Trophoblast cell (in vitro differentiated cells and primary cell): ENCODE measurements around the gene LENG9.

Experiments used
- DNase-seq, 2 donors: peaks; one replicate each; pipeline ENCODE4 v3.0.0-alpha.2; 2016
- H2AFZ ChIP-seq: 2 replicates; pipeline ENCODE4 v1.6.1; 2013; ENCODE audit warnings: low read length, moderate library complexity, mild to moderate bottlenecking; ENCODE audit not compliant: insufficient read depth, poor library complexity
- H2AK5ac ChIP-seq: 2 replicates; pipeline ENCODE4 v1.6.1; 2013; ENCODE audit warnings: mild to moderate bottlenecking, low read length
- H2BK120ac ChIP-seq: 2 replicates; pipeline ENCODE4 v1.6.1; 2013; ENCODE audit warnings: low read length, mild to moderate bottlenecking, moderate library complexity; ENCODE audit not compliant: insufficient read depth, poor library complexity
- H2BK12ac ChIP-seq: 2 replicates; pipeline ENCODE4 v1.6.1; 2013; ENCODE audit warnings: mild to moderate bottlenecking, low read length, moderate library complexity
- H2BK5ac ChIP-seq: 2 replicates; pipeline ENCODE4 v1.6.1; 2013; ENCODE audit warnings: low read length, low read depth, moderate library complexity, mild to moderate bottlenecking; ENCODE audit not compliant: poor library complexity
- H3K14ac ChIP-seq: 2 replicates; pipeline ENCODE4 v1.6.1; 2013; ENCODE audit warnings: mild to moderate bottlenecking, low read length
- H3K18ac ChIP-seq: 2 replicates; pipeline ENCODE4 v1.6.1; 2013; ENCODE audit warnings: mild to moderate bottlenecking, low read length
- H3K23ac ChIP-seq: 2 replicates; pipeline ENCODE4 v1.6.1; 2013; ENCODE audit warnings: low read length
- H3K27ac ChIP-seq: 2 replicates; pipeline ENCODE4 v1.5.1; 2013; ENCODE audit warnings: low read depth, mild to moderate bottlenecking, inconsistent platforms, low read length, moderate library complexity
- H3K27me3 ChIP-seq: 2 replicates; pipeline ENCODE4 v1.6.1; 2013; ENCODE audit warnings: inconsistent platforms, mild to moderate bottlenecking, low read length, moderate library complexity; ENCODE audit not compliant: insufficient read depth
- H3K36me3 ChIP-seq, 2 experiments: 1 replicate in 1 of 2; 2 replicates in 1 of 2; pipeline ENCODE4 v1.6.1; 2013; ENCODE audit warnings: low read length in 2 of 2, mild to moderate bottlenecking in 2 of 2, moderate library complexity in 1 of 2; ENCODE audit not compliant: insufficient read depth in 2 of 2, control insufficient read depth in 1 of 2
- H3K4ac ChIP-seq: 2 replicates; pipeline ENCODE4 v1.6.1; 2013; ENCODE audit warnings: low read depth, mild to moderate bottlenecking, low read length, moderate library complexity
- H3K4me1 ChIP-seq, 2 experiments: 1 replicate in 1 of 2; 2 replicates in 1 of 2; pipeline ENCODE4 v1.6.1; 2013; ENCODE audit warnings: low read length in 2 of 2, mild to moderate bottlenecking in 2 of 2, moderate library complexity in 1 of 2; ENCODE audit not compliant: insufficient read depth in 2 of 2, control insufficient read depth in 1 of 2
- H3K4me2 ChIP-seq: 2 replicates; pipeline ENCODE4 v1.6.1; 2013; ENCODE audit warnings: inconsistent platforms, mild to moderate bottlenecking, low read length, moderate library complexity
- H3K4me3 ChIP-seq: 2 replicates; pipeline ENCODE4 v1.5.1; 2013; ENCODE audit warnings: mild to moderate bottlenecking, low read depth, low read length, inconsistent platforms
- H3K79me1 ChIP-seq: one replicate; pipeline ENCODE4 v1.6.1; 2013; ENCODE audit warnings: low read length
- H3K79me2 ChIP-seq: 2 replicates; pipeline ENCODE4 v1.6.1; 2013; ENCODE audit warnings: low read length, mild to moderate bottlenecking; ENCODE audit not compliant: control insufficient read depth, insufficient read depth, poor library complexity
- H3K9ac ChIP-seq: 2 replicates; pipeline ENCODE4 v1.6.1; 2013; ENCODE audit warnings: mild to moderate bottlenecking, low read length
- H3K9me3 ChIP-seq: 2 replicates; pipeline ENCODE4 v1.6.1; 2013; ENCODE audit warnings: low read depth, mild to moderate bottlenecking, control low read depth, inconsistent platforms, low read length; ENCODE audit not compliant: insufficient read depth
- H4K12ac ChIP-seq: 2 replicates; pipeline ENCODE4 v1.6.1; 2013; ENCODE audit warnings: low read depth, mild to moderate bottlenecking, low read length, moderate library complexity
- H4K8ac ChIP-seq: 2 replicates; pipeline ENCODE4 v1.6.1; 2013; ENCODE audit warnings: low read depth, mild to moderate bottlenecking, low read length, moderate library complexity
- H4K91ac ChIP-seq: one replicate; pipeline ENCODE4 v1.6.1; 2013; ENCODE audit warnings: low read depth, mild to moderate bottlenecking, low read length, moderate library complexity
- WGBS: extraction: QIAGEN DNeasy Blood & Tissue Kit; methylation state at CpG from one replicate; pipeline ENCODE4 v1.1.7; 2013; ENCODE audit warnings: missing lambda C conversion rate; ENCODE audit not compliant: insufficient read length, insufficient coverage; ENCODE audit errors: extremely low coverage; 5-methylcytosine and 5-hydroxymethylcytosine counted together

Gene LENG9

GRCh38 chr19:54416695-54417491, 46.7 kb downstream of the LENG9 start:
- Histone ChIP-seq H2BK120ac (no peak overlapping the region), H3K79me1 (no peaks in the 10 kb centered on the region), H4K91ac (no peak overlapping the region), H3K9me3 (peaks cover 22% of the 10 kb centered on the region), H3K36me3 (no peaks in the 10 kb centered on the region), H3K23ac (no peak overlapping the region), H3K9ac (peak overlapping the region; percentile 9), H3K4me3 (no peak overlapping the region), H3K27ac (no peak overlapping the region), H3K4ac (no peak overlapping the region), H2BK12ac (no peak overlapping the region), H4K12ac (no peak overlapping the region), H3K18ac (no peak overlapping the region), H3K27me3 (peaks cover 35% of the 10 kb centered on the region), H3K79me2 (no peaks in the 10 kb centered on the region), H3K14ac (no peak overlapping the region), H4K8ac (no peak overlapping the region), H2AK5ac (no peak overlapping the region), H3K4me1 (peaks cover 2 to 6% of the 10 kb centered on the region in 2 experiments), H3K4me2 (no peak overlapping the region), H2BK5ac (no peak overlapping the region), H2AFZ (no peak overlapping the region)
- 100% methylated on average over 1 of the region's 44 CpGs for WGBS
- no peak for DNase-seq

DNA sequence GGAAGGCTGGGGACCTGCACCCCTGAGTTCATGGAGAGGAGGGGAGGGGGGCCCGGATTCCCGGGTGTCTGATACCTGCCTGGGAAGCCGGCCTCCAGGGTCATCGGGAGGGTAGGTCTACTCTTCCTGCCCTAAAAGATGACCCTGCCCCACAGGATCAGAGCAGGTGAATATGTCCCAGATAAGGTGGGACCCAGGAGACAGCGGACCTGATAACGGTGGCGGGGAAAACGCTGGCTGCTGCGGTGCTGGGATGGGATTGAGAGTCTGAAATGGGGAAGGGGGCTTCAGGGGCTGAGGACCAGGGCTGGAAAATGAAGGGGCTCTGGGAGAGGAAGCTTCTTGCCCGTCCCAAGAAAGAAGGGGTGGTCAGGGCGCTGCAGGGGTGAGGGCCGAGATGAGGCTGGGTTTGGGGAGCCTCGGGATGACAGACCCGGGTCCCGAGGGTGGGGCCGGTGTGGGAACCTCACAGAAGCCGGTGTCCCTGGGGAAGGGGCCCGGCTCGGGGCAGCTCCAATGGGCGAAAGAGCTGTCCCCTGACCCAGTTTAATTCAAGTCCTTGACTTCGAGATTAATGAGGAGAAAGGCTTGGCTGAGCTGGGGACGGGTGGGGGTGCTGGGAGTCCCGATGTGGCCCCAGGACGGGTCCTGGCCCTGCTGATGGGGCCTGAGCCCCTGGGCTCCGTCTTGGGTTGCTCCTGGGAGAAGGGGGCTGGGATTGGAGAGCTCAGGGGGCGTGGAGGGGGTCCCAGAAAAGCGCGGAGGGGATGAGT, 47.5 kb downstream of the LENG9 start:
- WGBS = no CpG with 5 or more reads among the region's 28 CpGs
- Histone ChIP-seq H3K27me3 (peaks cover 35% of the 10 kb centered on the region), H3K18ac (no peak overlapping the region), H3K9me3 (peaks cover 22% of the 10 kb centered on the region), H2BK5ac (no peak overlapping the region), H4K12ac (no peak overlapping the region), H2BK12ac (no peak overlapping the region), H3K9ac (no peak overlapping the region), H3K36me3 (no peaks in the 10 kb centered on the region), H2AK5ac (no peak overlapping the region), H3K14ac (no peak overlapping the region), H3K4me1 (peaks cover 2 to 6% of the 10 kb centered on the region in 2 experiments), H2BK120ac (no peak overlapping the region), H3K4ac (no peak overlapping the region), H3K4me3 (no peak overlapping the region), H2AFZ (no peak overlapping the region), H4K91ac (no peak overlapping the region), H3K4me2 (no peak overlapping the region), H3K79me2 (no peaks in the 10 kb centered on the region), H3K79me1 (no peaks in the 10 kb centered on the region), H4K8ac (no peak overlapping the region), H3K27ac (no peak overlapping the region), H3K23ac (no peak overlapping the region)
- no peak for DNase-seq

DNA sequence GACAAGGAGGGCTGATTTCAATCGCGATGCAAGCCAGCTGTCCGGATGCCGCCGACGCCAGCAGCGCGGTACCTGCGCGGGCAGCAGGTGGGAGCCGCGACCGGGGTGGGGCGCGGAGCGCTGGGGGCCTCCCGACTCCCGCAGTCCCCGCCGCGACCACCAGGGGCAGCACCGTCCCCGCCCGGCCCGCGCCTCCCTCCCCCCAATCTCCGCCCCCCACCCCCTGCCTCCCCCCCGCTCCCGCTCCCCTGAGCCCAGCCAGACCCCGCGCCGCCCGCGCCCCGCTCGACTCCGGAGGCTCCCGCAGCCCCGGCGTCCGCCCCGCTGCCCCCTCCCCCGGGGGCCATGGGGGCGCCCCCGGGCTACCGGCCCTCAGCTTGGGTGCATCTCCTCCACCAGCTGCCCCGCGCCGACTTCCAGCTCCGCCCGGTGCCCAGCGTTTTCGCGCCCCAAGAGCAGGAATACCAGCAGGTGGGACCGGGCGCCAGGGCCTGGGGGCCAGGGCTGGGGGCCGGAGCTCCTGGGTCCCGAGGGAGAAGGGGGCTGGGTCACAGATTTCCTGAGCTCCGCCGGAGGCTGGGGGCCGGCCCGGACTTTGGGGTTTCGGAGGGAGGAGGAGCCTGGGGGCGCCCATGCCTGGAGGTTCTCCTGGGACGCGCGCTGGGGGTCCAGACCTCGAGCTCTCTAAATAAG, 48.2 kb downstream of the LENG9 start, which contains the start of gene TTYH1:
TSS of gene TTYH1 (plus strand) at position 257 of the 693 bp plus-strand sequence. CDS start at position 346, 89 bp downstream.
- H3K23ac ChIP-seq = no peak within 1 kb of the TSS

DNA sequence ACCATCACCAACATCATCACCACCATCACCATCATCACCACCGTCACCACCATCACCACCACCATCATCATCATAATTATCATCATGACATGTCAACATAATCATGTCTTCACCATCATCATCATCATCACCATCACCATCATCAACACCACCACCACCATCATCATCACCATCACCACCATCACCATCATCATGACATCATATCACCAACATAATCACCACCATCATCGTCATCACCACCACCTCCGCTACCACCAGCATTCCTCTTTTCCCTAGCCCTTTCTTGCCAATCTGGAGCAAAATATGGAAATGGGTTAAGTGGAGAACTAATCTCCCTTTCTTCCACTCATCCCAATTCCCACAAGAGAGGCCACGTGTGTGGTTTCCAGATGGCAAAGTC, 49.4 kb downstream of the LENG9 start:
- peak overlapping the region; percentile 54 for H3K4me3 ChIP-seq
- H3K9me3 ChIP-seq = peaks cover 21% of the 10 kb centered on the region
- no peak overlapping the region for H3K23ac ChIP-seq
- H3K79me1 ChIP-seq = no peaks in the 10 kb centered on the region
- no peak overlapping the region for H4K8ac ChIP-seq
- H2AK5ac ChIP-seq = no peak overlapping the region
- H3K14ac ChIP-seq = no peak overlapping the region
- H2BK12ac ChIP-seq = no peak overlapping the region
- H3K18ac ChIP-seq = no peak overlapping the region
- H3K9ac ChIP-seq = no peak overlapping the region
- H2BK5ac ChIP-seq = no peak overlapping the region
- no CpG with 5 or more reads among the region's 4 CpGs for WGBS
- no peak overlapping the region for H2AFZ ChIP-seq
- H3K4me2 ChIP-seq = no peak overlapping the region
- no peaks in the 10 kb centered on the region for H3K4me1 ChIP-seq
- H3K4ac ChIP-seq = no peak overlapping the region
- H3K79me2 ChIP-seq = no peaks in the 10 kb centered on the region
- no peak overlapping the region for H2BK120ac ChIP-seq
- no peak overlapping the region for H4K12ac ChIP-seq
- H4K91ac ChIP-seq = no peak overlapping the region
- H3K27me3 ChIP-seq = peaks cover 26% of the 10 kb centered on the region
- DNase-seq = no peak
- no peak overlapping the region for H3K27ac ChIP-seq
- no peaks in the 10 kb centered on the region for H3K36me3 ChIP-seq

More for the DNA sequence above, 48.2 kb downstream of the LENG9 start, which contains the start of gene TTYH1:
- H4K91ac ChIP-seq = no peak within 1 kb of the TSS
- peaks cover 21% of the 10 kb centered on the region for H3K9me3 ChIP-seq
- no peak for DNase-seq
- no peak within 1 kb of the TSS for H3K9ac ChIP-seq
- no peaks in the 10 kb centered on the region for H3K79me2 ChIP-seq
- no peak within 1 kb of the TSS for H2BK5ac ChIP-seq
- no peak within 1 kb of the TSS for H2BK12ac ChIP-seq
- peaks cover 0 to 3% of the 10 kb centered on the region in 2 experiments for H3K4me1 ChIP-seq
- H3K27ac ChIP-seq = no peak within 1 kb of the TSS
- H2AK5ac ChIP-seq = no peak within 1 kb of the TSS
- WGBS = no CpG with 5 or more reads among the region's 68 CpGs
- no peak within 1 kb of the TSS for H3K4ac ChIP-seq
- no peaks in the 10 kb centered on the region for H3K79me1 ChIP-seq
- peaks cover 30% of the 10 kb centered on the region for H3K27me3 ChIP-seq
- no peak within 1 kb of the TSS for H4K12ac ChIP-seq
- no peak within 1 kb of the TSS for H2AFZ ChIP-seq
- no peak within 1 kb of the TSS for H3K4me3 ChIP-seq
- no peak within 1 kb of the TSS for H3K14ac ChIP-seq
- no peak within 1 kb of the TSS for H3K4me2 ChIP-seq
- H2BK120ac ChIP-seq = no peak within 1 kb of the TSS
- H3K18ac ChIP-seq = no peak within 1 kb of the TSS
- no peak within 1 kb of the TSS for H4K8ac ChIP-seq
- H3K36me3 ChIP-seq = no peaks in the 10 kb centered on the region
